HepG2 (cell line): Measurements from ENCODE around the gene NUP58. TPM values are rescaled to one million over a fixed set of nuclear protein-coding genes. Genes with fewer than 3 reads are reported as not detected.

Experiments
- ELF3 ChIP-seq: IDR thresholded peaks from 2 replicates; pipeline ENCODE4 v1.6.1; 2016; ENCODE audit warnings: missing genetic modification reagents, missing compliant biosample characterization
- FOSL2 ChIP-seq: sonication (generic); formaldehyde crosslinking; IDR thresholded peaks from 2 replicates; pipeline ENCODE4 v1.4.0; 2020; ENCODE audit warnings: missing genetic modification reagents
- FOXK1 ChIP-seq: sonication (generic); formaldehyde crosslinking; IDR thresholded peaks from 2 replicates; pipeline ENCODE4 v1.4.0; 2020; ENCODE audit warnings: low read depth, missing genetic modification reagents, borderline replicate concordance
- HNRNPL ChIP-seq: fragments of 200-400 bp; formaldehyde crosslinking; IDR thresholded peaks from 2 replicates; pipeline ENCODE4 v1.6.1; 2017; ENCODE audit warnings: mild to moderate bottlenecking, low read depth, low read length
- JUND ChIP-seq: sonication (generic); formaldehyde crosslinking; IDR thresholded peaks from 2 replicates; pipeline ENCODE4 v1.8.0; 2022; ENCODE audit warnings: mild to moderate bottlenecking, missing genetic modification reagents
- KDM2A ChIP-seq: sonication (generic); formaldehyde crosslinking; IDR thresholded peaks from 2 replicates; pipeline ENCODE4 v1.4.0; 2020; ENCODE audit warnings: low read depth, missing genetic modification reagents, borderline replicate concordance
- POLR2G ChIP-seq: fragments of 200-400 bp; formaldehyde crosslinking; IDR thresholded peaks from 2 replicates; pipeline ENCODE4 v1.6.1; 2018; ENCODE audit warnings: mild to moderate bottlenecking, low read depth, low read length, moderate library complexity
- PTBP1 ChIP-seq: fragments of 200-400 bp; formaldehyde crosslinking; IDR thresholded peaks from 2 replicates; pipeline ENCODE4 v1.6.1; 2018; ENCODE audit warnings: low read length, low read depth; ENCODE audit not compliant: poor library complexity, severe bottlenecking
- REXO4 ChIP-seq: sonication (generic); formaldehyde crosslinking; IDR thresholded peaks from 2 replicates; pipeline ENCODE4 v1.8.0; 2022; ENCODE audit warnings: missing genetic modification reagents, mild to moderate bottlenecking, borderline replicate concordance
- SATB2 ChIP-seq: sonication (generic); formaldehyde crosslinking; IDR thresholded peaks from 2 replicates; pipeline ENCODE4 v1.5.0; 2020; ENCODE audit warnings: missing genetic modification reagents
- TOE1 ChIP-seq: sonication (generic); formaldehyde crosslinking; IDR thresholded peaks from 2 replicates; pipeline ENCODE4 v1.4.0; 2020; ENCODE audit warnings: mild to moderate bottlenecking, missing genetic modification reagents
- USF2 ChIP-seq, 2 experiments: sonication (generic) in 1 of 2; formaldehyde crosslinking in 1 of 2; IDR thresholded peaks; 2 replicates each; pipeline versions ENCODE4 v1.5.1 to v1.6.1; 2011 to 2020; ENCODE audit warnings: borderline replicate concordance in 1 of 2, low read depth in 1 of 2, low read length in 1 of 2, mild to moderate bottlenecking in 1 of 2, missing genetic modification reagents in 1 of 2, moderate library complexity in 1 of 2
- ZBTB20 ChIP-seq: sonication (generic); formaldehyde crosslinking; IDR thresholded peaks from 2 replicates; pipeline ENCODE4 v1.8.1; 2023; ENCODE audit warnings: missing genetic modification reagents, low read depth, mild to moderate bottlenecking, borderline replicate concordance
- ZBTB37 ChIP-seq: sonication (generic); formaldehyde crosslinking; IDR thresholded peaks from 2 replicates; pipeline ENCODE4 v1.4.0; 2020; ENCODE audit warnings: mild to moderate bottlenecking, missing genetic modification reagents
- ZBTB46 ChIP-seq: sonication (generic); formaldehyde crosslinking; IDR thresholded peaks from 2 replicates; pipeline ENCODE4 v1.4.0; 2020; ENCODE audit warnings: mild to moderate bottlenecking, missing genetic modification reagents, borderline replicate concordance
- ZNF138 ChIP-seq: sonication (generic); formaldehyde crosslinking; IDR thresholded peaks from 2 replicates; pipeline ENCODE4 v1.5.0; 2020; ENCODE audit warnings: mild to moderate bottlenecking, low read depth, missing genetic modification reagents
- ZNF143 ChIP-seq: sonication (generic); formaldehyde crosslinking; IDR thresholded peaks from 2 replicates; pipeline ENCODE4 v1.4.0; 2020; ENCODE audit warnings: missing genetic modification reagents
- ZNF354B ChIP-seq: sonication (generic); formaldehyde crosslinking; IDR thresholded peaks from 2 replicates; pipeline ENCODE4 v1.8.0; 2022; ENCODE audit warnings: mild to moderate bottlenecking, missing genetic modification reagents
- ZNF501 ChIP-seq: sonication (generic); formaldehyde crosslinking; IDR thresholded peaks from 2 replicates; pipeline ENCODE4 v1.5.1; 2020; ENCODE audit warnings: mild to moderate bottlenecking, moderate library complexity, missing genetic modification reagents
- ZNF546 ChIP-seq: sonication (generic); formaldehyde crosslinking; conservative IDR thresholded peaks from 2 replicates; pipeline ENCODE4 v1.8.1; 2023; ENCODE audit warnings: mild to moderate bottlenecking, missing genetic modification reagents
- ZNF660 ChIP-seq: sonication (generic); formaldehyde crosslinking; IDR thresholded peaks from 2 replicates; pipeline ENCODE4 v1.5.1; 2020; ENCODE audit warnings: mild to moderate bottlenecking, low read depth, missing genetic modification reagents, borderline replicate concordance
- ZNF788 ChIP-seq: sonication (generic); formaldehyde crosslinking; IDR thresholded peaks from 2 replicates; pipeline ENCODE4 v1.5.0; 2020; ENCODE audit warnings: mild to moderate bottlenecking, missing genetic modification reagents, borderline replicate concordance
- ZSCAN30 ChIP-seq: sonication (generic); formaldehyde crosslinking; IDR thresholded peaks from 2 replicates; pipeline ENCODE4 v1.5.0; 2020; ENCODE audit warnings: mild to moderate bottlenecking, missing genetic modification reagents
- polyA plus RNA-seq, 8 experiments: library from polyadenylated mRNA; depleted of rRNA in 3 of 8; stranded (reverse) in 7 of 8; unstranded in 1 of 8; fragments of >200 nt; fragmentation: Illumina TruSeq in 4 of 8; extraction: Trizol in 4 of 8; gene quantifications; 2 replicates each; pipeline versions ENCODE4 v1.2.1 to v1.2.3, GENCODE V29; 2011 to 2016; ENCODE audit warnings: low read depth in 4 of 8, missing spikeins in 1 of 8, mixed read lengths in 1 of 8; ENCODE audit not compliant: insufficient read depth in 1 of 8
- total RNA-seq, 5 experiments: library from RNA; depleted of rRNA; stranded (reverse); fragments of >200 nt; fragmentation: Illumina TruSeq; extraction: Trizol; gene quantifications; 2 replicates each; pipeline ENCODE4 v1.2.3, GENCODE V29; 2016; ENCODE audit warnings: low read depth in 1 of 5

Gene NUP58
- total and polyA plus RNA-seq, 2 of the 13 experiments (the other 11 are each of a cell fraction or from before 2014, with no cell fraction given) = 45.4 to 46.5 TPM

GRCh38 chr13:25286969-25287961, 14.2 kb upstream of the NUP58 start, which contains the start of gene MTMR6 (continued):
- no peak for TF ChIP-seq ZBTB37
- TF ChIP-seq TOE1 = no peak
- TF ChIP-seq ZNF546 (CRISPR knock-in tag) = no peak
- no peak for TF ChIP-seq HNRNPL
- TF ChIP-seq JUND (CRISPR knock-in tag) = no peak
- peak; percentile 37 for TF ChIP-seq FOSL2 (CRISPR knock-in tag)
- TF ChIP-seq SATB2 (CRISPR knock-in tag) = no peak
- peak; percentile 59; the same call in 1 of the 2 replicates for TF ChIP-seq POLR2G
- no peak for TF ChIP-seq REXO4
- TF ChIP-seq ZNF138 (CRISPR knock-in tag) = no peak
- peak; percentile 92 for TF ChIP-seq ZNF501 (CRISPR knock-in tag)
- TF ChIP-seq ZBTB20 (CRISPR knock-in tag) = peak; percentile 62; the same call in 1 of the 2 replicates
- no peak for TF ChIP-seq ZBTB46
- no peak for TF ChIP-seq ZNF660 (CRISPR knock-in tag)
- no peak; the same call in 1 of the 2 replicates for TF ChIP-seq ZNF143 (CRISPR knock-in tag)
- TF ChIP-seq PTBP1 = no peak
- no peak for TF ChIP-seq USF2 (IDR thresholded peaks at IDR 0.05; ENCODE audit: low read depth, low read length)
- TF ChIP-seq USF2 (CRISPR knock-in tag; IDR thresholded peaks at IDR 0.05; ENCODE audit: borderline replicate concordance) = 0 out of 2 replicates have a peak, but pooled peaks have one; percentile 19
- TF ChIP-seq ZNF354B = no peak
- peak; percentile 66; the same call in 1 of the 2 replicates for TF ChIP-seq FOXK1 (CRISPR knock-in tag)
- peak; percentile 94 for TF ChIP-seq KDM2A
- peak; percentile 55; the same call in 1 of the 2 replicates for TF ChIP-seq ZNF788 (CRISPR knock-in tag)
- no peak for TF ChIP-seq ZSCAN30 (CRISPR knock-in tag)
- TF ChIP-seq ELF3 (CRISPR knock-in tag) = peak; percentile 55; the same call in 1 of the 2 replicates
